Limb (tissue), 2 donors: ENCODE results near the gene PDF.
A peak's percentile ranks its signal among the peaks of the same experiment; 100 is the strongest.
"Not testable (repeated sequence)": the region's sequence is repeated elsewhere in the genome, so short reads cannot be mapped to it uniquely, and the experiment has no call there.

ENCODE experiments used
- DNase-seq, 2 donors: peaks; one replicate each; pipeline ENCODE4 v3.0.0-alpha.2; 2016; ENCODE audit errors: extremely low spot score in 2 of 2

The PDF gene

GRCh38 chr16:69316595-69317034 lies 13.8 kb downstream of the PDF start:
- DNase-seq: no peak

- no peak for DNase-seq
Observed at GRCh38 chr16:69315486-69316311, 14.7 kb downstream of the PDF start.

- DNase-seq: no peak
Observed at GRCh38 chr16:69314534-69314933, 15.9 kb downstream of the PDF start.

GRCh38 chr16:69313469-69313868 lies 16.9 kb downstream of the PDF start:
- no peak for DNase-seq

GRCh38 chr16:69311533-69312387 lies 18.6 kb downstream of the PDF start:
- no peak for DNase-seq

GRCh38 chr16:69310653-69311532 lies 19.5 kb downstream of the PDF start, which contains the start of gene VPS4A:
Gene VPS4A, plus strand, starts transcription at chr16:69311350. Its CDS starts 162 bp downstream, at chr16:69311512.
- DNase-seq: peak; percentile 98 to 99

- DNase-seq: no peak
Observed at GRCh38 chr16:69309316-69309715, 21.1 kb downstream of the PDF start.

- DNase-seq: no peak
Observed at GRCh38 chr16:69307856-69308255, 22.5 kb downstream of the PDF start.

GRCh38 chr16:69307091-69307490 lies 23.3 kb downstream of the PDF start:
- no peak for DNase-seq

- DNase-seq: no peak
Observed at GRCh38 chr16:69306031-69306430, 24.4 kb downstream of the PDF start.

- DNase-seq: no peak
Observed at GRCh38 chr16:69302301-69302700, 28.1 kb downstream of the PDF start.

- no peak for DNase-seq
Observed at GRCh38 chr16:69301861-69302260, 28.5 kb downstream of the PDF start.

GRCh38 chr16:69301187-69301586 lies 29.2 kb downstream of the PDF start:
- DNase-seq: no peak

- no peak for DNase-seq
Observed at GRCh38 chr16:69298261-69298660, 32.1 kb downstream of the PDF start.

GRCh38 chr16:69296771-69297170 lies 33.6 kb downstream of the PDF start:
- not testable (repeated sequence) for DNase-seq

- DNase-seq: no peak
Observed at GRCh38 chr16:69294051-69294450, 36.3 kb downstream of the PDF start.

GRCh38 chr16:69293401-69293800 lies 37.0 kb downstream of the PDF start:
- no peak for DNase-seq

- not testable (repeated sequence) for DNase-seq
Observed at GRCh38 chr16:69291657-69292056, 38.7 kb downstream of the PDF start.

GRCh38 chr16:69286941-69287713 lies 43.3 kb downstream of the PDF start:
- DNase-seq: peak; percentile 37 to 79

- DNase-seq: no peak
Observed at GRCh38 chr16:69285240-69285639, 45.1 kb downstream of the PDF start.

- DNase-seq: no peak
Observed at GRCh38 chr16:69283851-69284250, 46.5 kb downstream of the PDF start.
